HepG2 (cell line): Measurements from ENCODE around the gene FITM1. TPM values are rescaled to one million over a fixed set of nuclear protein-coding genes. Genes with fewer than 3 reads are reported as not detected.

Experiments
- CSRNP2 ChIP-seq: sonication (generic); formaldehyde crosslinking; conservative IDR thresholded peaks from 2 replicates; pipeline ENCODE4 v1.8.0; 2022; ENCODE audit warnings: low read depth, missing genetic modification reagents
- HHEX ChIP-seq: IDR thresholded peaks from 2 replicates; pipeline ENCODE4 v1.6.1; 2016; ENCODE audit warnings: control low read depth
- HMG20A ChIP-seq: IDR thresholded peaks from 2 replicates; pipeline ENCODE4 v1.6.1; 2016; ENCODE audit warnings: borderline replicate concordance
- NR3C1 ChIP-seq: sonication (generic); formaldehyde crosslinking; IDR thresholded peaks from 2 replicates; pipeline ENCODE4 v1.4.0; 2020; ENCODE audit warnings: missing genetic modification reagents
- PITX1 ChIP-seq: sonication (generic); formaldehyde crosslinking; IDR thresholded peaks from 2 replicates; pipeline ENCODE4 v1.5.1; 2020; ENCODE audit warnings: mild to moderate bottlenecking, missing genetic modification reagents
- RBFOX2 ChIP-seq: fragments of 200-400 bp; formaldehyde crosslinking; IDR thresholded peaks from 2 replicates; pipeline ENCODE4 v1.6.1; 2017; ENCODE audit warnings: low read depth, mild to moderate bottlenecking, low read length
- TBX2 ChIP-seq: sonication (generic); formaldehyde crosslinking; IDR thresholded peaks from 2 replicates; pipeline ENCODE4 v1.5.0; 2020; ENCODE audit warnings: missing genetic modification reagents, mild to moderate bottlenecking, borderline replicate concordance
- TGIF2 ChIP-seq: IDR thresholded peaks from 2 replicates; pipeline ENCODE4 v1.6.1; 2016; ENCODE audit warnings: control low read depth, missing compliant biosample characterization
- ZMAT3 ChIP-seq: sonication (generic); formaldehyde crosslinking; conservative IDR thresholded peaks from 2 replicates; pipeline ENCODE4 v1.7.0; 2021; ENCODE audit warnings: missing genetic modification reagents
- ZNF121 ChIP-seq: sonication (generic); formaldehyde crosslinking; IDR thresholded peaks from 2 replicates; pipeline ENCODE4 v1.5.0; 2020; ENCODE audit warnings: mild to moderate bottlenecking, missing genetic modification reagents
- ZNF318 ChIP-seq: sonication (generic); formaldehyde crosslinking; IDR thresholded peaks from 2 replicates; pipeline ENCODE4 v1.4.0; 2020; ENCODE audit warnings: mild to moderate bottlenecking, missing genetic modification reagents
- ZNF414 ChIP-seq: sonication (generic); formaldehyde crosslinking; IDR thresholded peaks from 2 replicates; pipeline ENCODE4 v1.5.0; 2020; ENCODE audit warnings: missing genetic modification reagents
- ZNF598 ChIP-seq: sonication (generic); formaldehyde crosslinking; IDR thresholded peaks from 2 replicates; pipeline ENCODE4 v1.5.1; 2020; ENCODE audit warnings: mild to moderate bottlenecking, missing genetic modification reagents, borderline replicate concordance
- ZNF670 ChIP-seq: sonication (generic); formaldehyde crosslinking; IDR thresholded peaks from 2 replicates; pipeline ENCODE4 v1.8.0; 2022; ENCODE audit warnings: mild to moderate bottlenecking, missing genetic modification reagents, borderline replicate concordance
- ZNF749 ChIP-seq: sonication (generic); formaldehyde crosslinking; IDR thresholded peaks from 2 replicates; pipeline ENCODE4 v1.8.0; 2022; ENCODE audit warnings: mild to moderate bottlenecking, missing genetic modification reagents, moderate library complexity, borderline replicate concordance
- polyA plus RNA-seq, 8 experiments: library from polyadenylated mRNA; depleted of rRNA in 3 of 8; stranded (reverse) in 7 of 8; unstranded in 1 of 8; fragments of >200 nt; fragmentation: Illumina TruSeq in 4 of 8; extraction: Trizol in 4 of 8; gene quantifications; 2 replicates each; pipeline versions ENCODE4 v1.2.1 to v1.2.3, GENCODE V29; 2011 to 2016; ENCODE audit warnings: low read depth in 4 of 8, missing spikeins in 1 of 8, mixed read lengths in 1 of 8; ENCODE audit not compliant: insufficient read depth in 1 of 8
- total RNA-seq, 5 experiments: library from RNA; depleted of rRNA; stranded (reverse); fragments of >200 nt; fragmentation: Illumina TruSeq; extraction: Trizol; gene quantifications; 2 replicates each; pipeline ENCODE4 v1.2.3, GENCODE V29; 2016; ENCODE audit warnings: low read depth in 1 of 5
- TF ChIP-seq, protein P1 (sequence below): sonication (generic); formaldehyde crosslinking; IDR thresholded peaks from 2 replicates; pipeline ENCODE4 v1.5.1; 2020; ENCODE audit warnings: missing genetic modification reagents, mild to moderate bottlenecking, borderline replicate concordance

Gene FITM1
- total and polyA plus RNA-seq, 2 of the 13 experiments (the other 11 are each of a cell fraction or from before 2014, with no cell fraction given) = 2.7 to 5.8 TPM

DNA sequence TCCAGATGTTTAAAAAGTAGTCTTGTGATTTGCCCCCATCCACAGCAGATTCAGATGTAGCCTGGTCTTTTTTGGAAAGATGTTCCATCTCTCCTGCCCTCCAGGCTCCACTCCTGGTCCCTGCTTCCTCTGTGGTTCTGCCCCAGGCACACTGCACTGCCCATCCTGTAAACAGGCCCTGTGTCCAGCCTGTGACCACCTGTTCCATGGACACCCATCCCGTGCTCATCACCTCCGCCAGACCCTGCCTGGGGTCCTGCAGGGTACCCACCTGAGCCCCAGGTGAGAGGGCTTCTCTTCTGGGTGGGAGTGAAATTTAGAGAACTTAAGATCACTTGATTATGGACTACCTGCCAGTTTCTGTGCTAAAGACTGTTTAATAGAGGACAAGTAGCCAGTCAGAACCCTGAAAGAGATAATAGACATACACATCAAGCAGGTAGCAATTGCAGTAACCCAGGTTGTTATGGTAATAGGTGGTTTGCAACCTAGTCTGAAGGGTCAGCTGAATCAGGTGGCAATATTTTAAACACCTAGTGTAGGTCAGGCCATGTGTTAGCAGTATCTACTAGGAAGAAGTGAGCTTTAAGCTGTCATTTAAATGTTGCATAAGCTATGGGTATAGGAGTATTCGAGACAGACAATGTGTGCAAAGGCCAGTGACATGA is 19.0 kb downstream of the FITM1 start (continued):
- TF ChIP-seq ZNF318 (CRISPR knock-in tag) = 0 out of 2 replicates have a peak, but pooled peaks have one; percentile 68
- TF ChIP-seq ZNF121 (CRISPR knock-in tag) = no peak
- TF ChIP-seq RBFOX2 = 0 out of 2 replicates have a peak, but pooled peaks have one; percentile 29
- no peak for TF ChIP-seq ZNF598 (CRISPR knock-in tag)
- no peak for TF ChIP-seq TBX2 (CRISPR knock-in tag)
- TF ChIP-seq CSRNP2 (CRISPR knock-in tag) = no peak
- no peak for TF ChIP-seq ZMAT3
- no peak for TF ChIP-seq PITX1
- no peak for TF ChIP-seq TGIF2
- TF ChIP-seq ZNF414 (CRISPR knock-in tag) = no peak
- no peak for TF ChIP-seq ZNF670 (CRISPR knock-in tag)
- TF ChIP-seq HMG20A = no peak
- TF ChIP-seq, protein P1, sequence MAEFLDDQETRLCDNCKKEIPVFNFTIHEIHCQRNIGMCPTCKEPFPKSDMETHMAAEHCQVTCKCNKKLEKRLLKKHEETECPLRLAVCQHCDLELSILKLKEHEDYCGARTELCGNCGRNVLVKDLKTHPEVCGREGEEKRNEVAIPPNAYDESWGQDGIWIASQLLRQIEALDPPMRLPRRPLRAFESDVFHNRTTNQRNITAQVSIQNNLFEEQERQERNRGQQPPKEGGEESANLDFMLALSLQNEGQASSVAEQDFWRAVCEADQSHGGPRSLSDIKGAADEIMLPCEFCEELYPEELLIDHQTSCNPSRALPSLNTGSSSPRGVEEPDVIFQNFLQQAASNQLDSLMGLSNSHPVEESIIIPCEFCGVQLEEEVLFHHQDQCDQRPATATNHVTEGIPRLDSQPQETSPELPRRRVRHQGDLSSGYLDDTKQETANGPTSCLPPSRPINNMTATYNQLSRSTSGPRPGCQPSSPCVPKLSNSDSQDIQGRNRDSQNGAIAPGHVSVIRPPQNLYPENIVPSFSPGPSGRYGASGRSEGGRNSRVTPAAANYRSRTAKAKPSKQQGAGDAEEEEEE (CRISPR knock-in tag) = no peak
- TF ChIP-seq HHEX (CRISPR knock-in tag) = no peak
- no peak for TF ChIP-seq NR3C1 (CRISPR knock-in tag)
- TF ChIP-seq ZNF749 (CRISPR knock-in tag) = 0 out of 2 replicates have a peak, but pooled peaks have one; percentile 43
